ENCODE measurements around the gene LILRB4.

GRCh38 chr19:54614726-54615125, 48.1 kb upstream of the LILRB4 start:
- no peak for TF ChIP-seq CTCF (IDR thresholded peaks at IDR 0.05)
- TF ChIP-seq POLR2A (IDR thresholded peaks at IDR 0.05): no peak
